ENCODE data around the gene KIAA1191.

The KIAA1191 gene

DNA sequence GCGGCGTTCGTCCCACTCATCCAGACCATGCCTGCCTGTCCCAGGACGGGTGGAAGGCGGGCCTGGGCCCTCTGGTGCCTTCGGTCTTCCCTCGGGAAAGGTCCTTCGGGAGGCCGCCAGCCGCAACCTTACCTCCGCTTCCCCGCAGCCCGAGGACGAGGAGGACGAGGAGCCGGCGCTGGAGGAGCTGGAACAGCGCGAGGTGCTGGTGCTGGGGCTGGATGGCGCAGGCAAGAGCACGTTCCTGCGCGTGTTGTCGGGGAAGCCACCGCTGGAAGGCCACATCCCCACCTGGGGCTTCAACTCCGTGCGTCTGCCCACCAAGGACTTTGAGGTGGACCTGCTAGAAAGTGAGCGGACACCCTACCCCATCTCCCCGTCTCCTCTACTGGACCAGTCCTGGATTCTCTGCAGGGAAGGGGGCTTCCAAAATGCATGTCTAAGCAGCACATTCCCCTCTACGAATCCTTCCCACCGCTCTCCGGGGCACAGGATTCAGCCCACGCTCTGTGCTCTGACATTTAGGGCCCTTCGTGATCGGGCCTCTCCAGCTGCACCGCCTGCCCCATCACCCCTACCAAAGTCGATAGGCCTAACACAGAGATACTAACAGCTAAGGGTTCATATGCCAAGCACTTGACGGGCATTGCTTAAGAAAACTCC is 4.8 kb upstream of the KIAA1191 start:
- intact Hi-C loops (cut with DNase I; ENCODE audit: low total_unique reads): no loop called here
- peak overlapping the region; percentile 73 to 91 for H3K27ac ChIP-seq
- H3K4me3 ChIP-seq: peak overlapping the region; percentile 78 to 98
- no peaks in the 10 kb centered on the region for H3K27me3 ChIP-seq
- peaks cover 0 to 17% (median 8%) of the 10 kb centered on the region in 4 donors for H3K4me1 ChIP-seq
- peaks cover 23 to 40% (median 26%) of the 10 kb centered on the region in 3 donors for H3K36me3 ChIP-seq
- peak in 1 of 2 donors; percentile 56 for DNase-seq
- H3K9me3 ChIP-seq: no peaks in the 10 kb centered on the region
- TF ChIP-seq, protein P1, sequence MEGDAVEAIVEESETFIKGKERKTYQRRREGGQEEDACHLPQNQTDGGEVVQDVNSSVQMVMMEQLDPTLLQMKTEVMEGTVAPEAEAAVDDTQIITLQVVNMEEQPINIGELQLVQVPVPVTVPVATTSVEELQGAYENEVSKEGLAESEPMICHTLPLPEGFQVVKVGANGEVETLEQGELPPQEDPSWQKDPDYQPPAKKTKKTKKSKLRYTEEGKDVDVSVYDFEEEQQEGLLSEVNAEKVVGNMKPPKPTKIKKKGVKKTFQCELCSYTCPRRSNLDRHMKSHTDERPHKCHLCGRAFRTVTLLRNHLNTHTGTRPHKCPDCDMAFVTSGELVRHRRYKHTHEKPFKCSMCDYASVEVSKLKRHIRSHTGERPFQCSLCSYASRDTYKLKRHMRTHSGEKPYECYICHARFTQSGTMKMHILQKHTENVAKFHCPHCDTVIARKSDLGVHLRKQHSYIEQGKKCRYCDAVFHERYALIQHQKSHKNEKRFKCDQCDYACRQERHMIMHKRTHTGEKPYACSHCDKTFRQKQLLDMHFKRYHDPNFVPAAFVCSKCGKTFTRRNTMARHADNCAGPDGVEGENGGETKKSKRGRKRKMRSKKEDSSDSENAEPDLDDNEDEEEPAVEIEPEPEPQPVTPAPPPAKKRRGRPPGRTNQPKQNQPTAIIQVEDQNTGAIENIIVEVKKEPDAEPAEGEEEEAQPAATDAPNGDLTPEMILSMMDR (IDR thresholded peaks at IDR 0.05): no peak

DNA sequence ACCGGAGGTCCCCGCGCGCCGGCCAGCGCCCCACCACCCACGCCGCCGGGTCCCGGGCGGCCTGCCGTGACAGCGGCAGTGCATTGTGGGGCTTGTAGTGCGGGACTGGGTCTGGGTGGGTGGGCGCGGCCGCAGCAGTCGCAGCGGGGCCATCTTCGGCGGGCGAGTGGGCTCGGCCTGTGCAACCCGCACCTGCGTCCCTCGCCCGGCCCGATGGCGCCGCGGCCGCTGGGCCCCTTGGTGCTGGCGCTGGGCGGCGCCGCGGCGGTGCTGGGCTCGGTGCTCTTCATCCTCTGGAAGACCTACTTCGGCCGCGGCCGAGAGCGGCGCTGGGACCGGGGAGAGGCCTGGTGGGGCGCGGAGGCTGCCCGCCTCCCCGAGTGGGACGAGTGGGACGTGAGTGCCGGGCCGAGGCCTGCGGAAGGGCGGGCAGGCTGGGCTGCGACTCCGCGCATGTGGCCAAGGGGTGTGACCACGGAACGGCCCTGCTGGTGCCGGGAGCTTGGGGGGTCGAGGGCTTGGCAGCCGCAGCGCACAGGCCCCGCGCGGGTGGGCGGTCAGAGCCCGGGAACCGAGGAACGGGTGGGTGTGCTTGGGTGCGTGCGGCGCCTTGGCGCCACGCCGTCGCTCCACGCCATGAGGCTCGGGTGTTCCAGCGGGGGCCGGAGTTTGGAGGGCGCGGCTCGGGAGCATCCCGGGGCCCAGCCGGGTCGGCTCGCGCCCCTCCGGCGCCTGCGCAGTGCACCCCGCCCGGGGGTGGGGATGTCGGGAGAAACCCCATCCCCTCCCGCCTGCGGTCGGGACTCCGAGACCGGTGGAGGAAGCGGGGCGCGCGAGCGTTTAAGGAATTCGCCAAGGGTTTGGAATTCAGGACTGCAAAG is 4.0 kb upstream of the KIAA1191 start, which contains the start of gene ARL10:
Gene ARL10, plus strand, starts transcription at position 137 of the 881 bp plus-strand sequence. Its CDS starts 77 bp downstream, at position 214.
- Histone ChIP-seq H3K27ac (peak within 1 kb of the TSS; percentile 73 to 91), H3K36me3 (peaks cover 16 to 32% (median 26%) of the 10 kb centered on the region in 3 donors), H3K9me3 (no peaks in the 10 kb centered on the region), H3K4me3 (peak within 1 kb of the TSS; percentile 78 to 98), H3K27me3 (no peaks in the 10 kb centered on the region), H3K4me1 (peaks cover 0 to 21% (median 9%) of the 10 kb centered on the region in 4 donors)
- intact Hi-C loops (cut with DNase I; ENCODE audit: low total_unique reads): no loop called here
- DNase-seq: peak; percentile 35 to 72
- TF ChIP-seq, protein P1 (IDR thresholded peaks at IDR 0.05): no peak

DNA sequence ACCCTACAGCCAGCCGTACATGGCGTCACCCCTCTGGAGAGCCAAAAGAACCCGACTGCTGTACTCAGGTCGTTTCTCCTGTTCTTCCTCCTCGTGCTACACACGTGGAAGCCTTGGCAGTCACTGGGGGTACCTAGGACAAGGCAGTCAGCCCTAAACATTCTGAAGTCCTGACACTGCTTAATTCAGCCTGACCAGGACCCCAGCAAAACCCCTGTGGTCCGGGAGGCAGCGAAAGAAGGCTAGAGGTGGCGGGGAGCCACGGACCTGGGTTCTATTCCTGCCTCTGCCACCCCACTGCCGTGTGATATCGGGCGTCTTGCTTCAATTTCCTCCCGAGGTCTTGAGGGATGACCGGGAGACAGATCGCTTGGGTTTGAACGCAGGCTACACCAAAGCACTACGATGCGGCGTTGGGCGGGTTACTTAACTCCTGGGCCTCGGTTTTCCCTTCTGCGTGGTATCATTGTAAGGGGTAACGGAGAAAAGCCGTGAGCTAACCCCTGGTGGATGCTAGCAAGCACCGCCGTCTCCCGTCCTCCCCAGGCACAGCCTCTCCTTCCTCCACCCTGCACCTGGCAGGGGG is 3.3 kb upstream of the KIAA1191 start:
- peak; percentile 12 to 21 for DNase-seq
- H3K4me3 ChIP-seq: peak overlapping the region; percentile 78 to 98
- intact Hi-C loops (cut with DNase I; ENCODE audit: low total_unique reads): no loop called here
- H3K27me3 ChIP-seq: no peaks in the 10 kb centered on the region
- peaks cover 16 to 25% (median 19%) of the 10 kb centered on the region in 3 donors for H3K36me3 ChIP-seq
- H3K27ac ChIP-seq: peak overlapping the region; percentile 73 to 91
- H3K9me3 ChIP-seq: no peaks in the 10 kb centered on the region
- TF ChIP-seq, protein P1 (IDR thresholded peaks at IDR 0.05): no peak
- peaks cover 0 to 28% (median 13%) of the 10 kb centered on the region in 4 donors for H3K4me1 ChIP-seq

DNA sequence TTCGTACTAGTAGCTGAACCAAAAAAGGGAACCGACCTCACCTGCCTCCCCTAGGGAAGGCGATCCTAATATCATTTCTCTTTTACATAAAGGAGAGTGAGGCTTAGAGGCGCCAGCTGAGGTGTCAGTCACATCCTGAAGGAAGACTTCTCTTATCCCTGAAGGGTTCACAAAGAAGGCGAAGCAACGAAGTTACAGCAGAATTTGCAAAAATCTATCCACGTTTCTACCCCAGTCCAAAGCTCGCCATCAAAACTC is 598 bp upstream of the KIAA1191 start:
- Histone ChIP-seq H3K36me3 (peaks cover 0 to 13% (median 4%) of the 10 kb centered on the region in 3 donors), H3K9me3 (no peaks in the 10 kb centered on the region), H3K27me3 (no peaks in the 10 kb centered on the region), H3K27ac (peak overlapping the region; percentile 79 to 85), H3K4me1 (peaks cover 0 to 33% (median 14%) of the 10 kb centered on the region in 4 donors), H3K4me3 (peak overlapping the region; percentile 84 to 90)
- DNase-seq: no peak
- TF ChIP-seq, protein P1 (IDR thresholded peaks at IDR 0.05): no peak
- intact Hi-C loops (cut with DNase I; ENCODE audit: low total_unique reads): no loop called here

DNA sequence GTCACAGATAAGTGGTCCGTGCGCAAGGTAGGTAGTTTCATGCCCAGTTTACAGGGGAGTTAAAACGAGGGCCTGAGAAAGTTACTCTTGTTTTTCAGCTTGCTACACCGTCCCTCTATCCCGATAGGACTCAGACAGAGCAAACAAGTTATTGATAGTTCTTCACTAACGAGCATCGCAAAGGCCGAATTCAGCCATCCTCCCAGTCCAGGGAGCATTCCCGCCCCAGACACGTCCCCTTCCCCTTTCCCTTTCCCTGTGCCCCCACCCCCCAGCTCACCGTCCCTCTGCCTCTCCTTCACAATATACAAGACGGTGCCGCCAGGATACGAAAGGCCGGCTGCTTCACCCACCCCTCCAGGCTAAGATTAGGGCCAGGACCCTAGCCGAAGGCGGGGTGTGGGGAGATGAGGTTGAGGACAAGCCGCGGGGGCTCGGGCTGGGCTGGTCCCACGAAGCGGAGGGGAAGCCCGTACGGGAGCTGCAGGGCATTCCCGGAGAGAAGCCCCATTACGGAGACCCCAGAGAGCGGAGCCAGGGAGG is 599 bp downstream of the KIAA1191 start:
- intact Hi-C loops (cut with DNase I; ENCODE audit: low total_unique reads): no loop called here
- DNase-seq: no peak

More for the DNA sequence above, 599 bp downstream of the KIAA1191 start:
- Histone ChIP-seq H3K4me3 (peak overlapping the region; percentile 84 to 90), H3K27ac (peak overlapping the region; percentile 79 to 85), H3K9me3 (no peaks in the 10 kb centered on the region), H3K36me3 (peaks cover 4 to 19% (median 6%) of the 10 kb centered on the region in 3 donors), H3K4me1 (peaks cover 0 to 26% (median 10%) of the 10 kb centered on the region in 4 donors), H3K27me3 (no peaks in the 10 kb centered on the region)
- TF ChIP-seq, protein P1 (IDR thresholded peaks at IDR 0.05): no peak
